Hepatocyte (in vitro differentiated cells): Measurements from ENCODE around the gene HRAS.

Experiments
- EZH2 ChIP-seq: fragments of 200-600 bp; sonication (generic); IDR thresholded peaks from 2 replicates; pipeline ENCODE4 v1.6.1; 2016; ENCODE audit warnings: antibody characterized with exemption, mild to moderate bottlenecking, borderline replicate concordance
- TF ChIP-seq, protein P1 (sequence below): fragments of 200-600 bp; sonication (generic); IDR thresholded peaks from 2 replicates; pipeline ENCODE4 v1.5.1; 2016; ENCODE audit warnings: antibody characterized with exemption, mild to moderate bottlenecking; ENCODE audit not compliant: poor library complexity

DNA sequence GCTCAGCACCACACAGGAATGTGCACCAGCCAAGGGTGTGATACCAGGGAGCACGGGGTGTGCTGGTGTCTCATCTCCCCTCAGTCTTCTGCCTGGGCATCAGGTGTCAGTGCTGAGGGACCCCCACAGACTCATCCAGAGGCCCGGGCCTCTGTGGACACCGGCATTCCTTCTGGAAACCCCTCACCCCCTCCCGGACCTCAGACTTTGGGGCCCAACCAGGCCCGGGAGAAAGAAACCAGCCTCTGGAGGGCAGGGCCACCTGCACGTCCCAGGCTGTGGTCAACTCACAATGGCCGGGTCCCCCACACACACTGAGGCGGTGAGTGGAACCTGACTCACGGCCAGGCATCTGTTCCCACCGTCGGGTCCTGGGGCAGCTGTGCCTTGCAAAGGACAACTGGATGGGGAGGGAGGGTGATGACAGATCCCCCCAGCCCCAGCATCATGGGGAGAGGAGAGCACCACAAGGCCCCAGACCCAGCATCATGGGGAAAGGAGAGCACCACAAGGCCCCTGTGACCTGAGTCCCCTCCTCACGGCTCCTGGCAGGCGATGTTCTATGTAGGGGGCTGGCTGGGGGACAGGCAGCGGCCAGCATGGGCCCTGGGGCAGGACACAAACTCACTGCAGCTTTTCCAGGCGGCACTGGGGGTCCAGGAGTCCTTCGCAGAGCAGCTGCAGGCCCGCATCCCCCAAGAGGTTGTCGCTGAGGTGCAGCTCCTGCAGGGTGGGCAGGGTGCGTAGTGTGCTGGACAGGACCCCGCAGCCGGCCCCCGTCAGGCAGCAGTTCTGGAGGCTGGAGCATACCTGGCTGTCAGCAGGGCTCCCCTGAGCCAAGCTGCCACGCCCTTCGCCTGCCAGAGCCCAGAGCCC, 35.9 kb downstream of the HRAS start:
- TF ChIP-seq, protein P1, sequence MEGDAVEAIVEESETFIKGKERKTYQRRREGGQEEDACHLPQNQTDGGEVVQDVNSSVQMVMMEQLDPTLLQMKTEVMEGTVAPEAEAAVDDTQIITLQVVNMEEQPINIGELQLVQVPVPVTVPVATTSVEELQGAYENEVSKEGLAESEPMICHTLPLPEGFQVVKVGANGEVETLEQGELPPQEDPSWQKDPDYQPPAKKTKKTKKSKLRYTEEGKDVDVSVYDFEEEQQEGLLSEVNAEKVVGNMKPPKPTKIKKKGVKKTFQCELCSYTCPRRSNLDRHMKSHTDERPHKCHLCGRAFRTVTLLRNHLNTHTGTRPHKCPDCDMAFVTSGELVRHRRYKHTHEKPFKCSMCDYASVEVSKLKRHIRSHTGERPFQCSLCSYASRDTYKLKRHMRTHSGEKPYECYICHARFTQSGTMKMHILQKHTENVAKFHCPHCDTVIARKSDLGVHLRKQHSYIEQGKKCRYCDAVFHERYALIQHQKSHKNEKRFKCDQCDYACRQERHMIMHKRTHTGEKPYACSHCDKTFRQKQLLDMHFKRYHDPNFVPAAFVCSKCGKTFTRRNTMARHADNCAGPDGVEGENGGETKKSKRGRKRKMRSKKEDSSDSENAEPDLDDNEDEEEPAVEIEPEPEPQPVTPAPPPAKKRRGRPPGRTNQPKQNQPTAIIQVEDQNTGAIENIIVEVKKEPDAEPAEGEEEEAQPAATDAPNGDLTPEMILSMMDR = no peak
- no peak for TF ChIP-seq EZH2
